HepG2 (cell line): ENCODE results near the gene IFI27L2.

Source experiments
- FOXM1 ChIP-seq: sonication (generic); formaldehyde crosslinking; IDR thresholded peaks from 2 replicates; pipeline ENCODE4 v1.5.0; 2020; ENCODE audit warnings: missing genetic modification reagents
- ISL2 ChIP-seq: sonication (generic); formaldehyde crosslinking; IDR thresholded peaks from 2 replicates; pipeline ENCODE4 v1.5.0; 2020; ENCODE audit warnings: missing genetic modification reagents
- SP1 ChIP-seq, 2 experiments: fragments of 450-650 bp in 1 of 2; sonication (generic) in 1 of 2; formaldehyde crosslinking in 1 of 2; IDR thresholded peaks; 2 replicates each; pipeline versions ENCODE4 v1.4.0 to v1.6.1; 2016 to 2020; ENCODE audit warnings: missing genetic modification reagents in 1 of 2
- STAG1 ChIP-seq: sonication (generic); formaldehyde crosslinking; IDR thresholded peaks from 2 replicates; pipeline ENCODE4 v1.4.0; 2020; ENCODE audit warnings: missing genetic modification reagents
- ZBTB2 ChIP-seq: sonication (generic); formaldehyde crosslinking; IDR thresholded peaks from 2 replicates; pipeline ENCODE4 v1.8.0; 2022; ENCODE audit warnings: low read depth, missing genetic modification reagents
- ZNF441 ChIP-seq: sonication (generic); formaldehyde crosslinking; IDR thresholded peaks from 2 replicates; pipeline ENCODE4 v1.7.0; 2021; ENCODE audit warnings: missing genetic modification reagents, borderline replicate concordance

- TF ChIP-seq SP1 (IDR thresholded peaks at IDR 0.05): no peak
- TF ChIP-seq SP1 (CRISPR knock-in tag; IDR thresholded peaks at IDR 0.05): no peak
- no peak for TF ChIP-seq ISL2 (CRISPR knock-in tag)
- no peak for TF ChIP-seq ZNF441 (CRISPR knock-in tag)
- no peak for TF ChIP-seq FOXM1 (CRISPR knock-in tag)
- no peak for TF ChIP-seq STAG1 (CRISPR knock-in tag)
- no peak for TF ChIP-seq ZBTB2 (CRISPR knock-in tag)
Observed at GRCh38 chr14:94089479-94089878, 39.9 kb downstream of the IFI27L2 start.
